Measurements from ENCODE around the gene NOS3. TPM values are rescaled to one million over a fixed set of nuclear protein-coding genes. Genes with fewer than 3 reads are reported as not detected.

NOS3 gene
- total and polyA plus RNA-seq, 2 donors (not counting 3 experiments of a cell fraction or from before 2014, with no cell fraction given): 82.8 to 95.1 TPM

- POLR2A ChIA-PET: no interaction called here
- Histone ChIP-seq H3K9ac (replicated peaks; ENCODE audit: extremely low read depth, insufficient read depth, low read length) (no peak overlapping the region), H3K27me3 (ENCODE audit: control insufficient read depth in 2 of 2, insufficient read depth in 2 of 2, low read length in 2 of 2) (peaks cover 6 to 12% of the 10 kb centered on the region in 2 experiments), H4K20me1 (replicated peaks; ENCODE audit: control insufficient read depth, extremely low read depth, insufficient read depth, low read length) (no peaks in the 10 kb centered on the region), H2AFZ (ENCODE audit: low read depth, low read length) (no peak overlapping the region), H3K9me1 (replicated peaks; ENCODE audit: control insufficient read depth, extremely low read depth, insufficient read depth, low read length) (no peaks in the 10 kb centered on the region), H3K36me3 (ENCODE audit: control insufficient read depth in 2 of 2, extremely low read depth in 1 of 2, insufficient read depth in 2 of 2, low read length in 2 of 2) (no peaks in the 10 kb centered on the region), H3K27ac (ENCODE audit: insufficient read depth, low read depth, low read length) (no peak overlapping the region), H3K79me2 (ENCODE audit: control insufficient read depth, insufficient read depth, low read length) (no peaks in the 10 kb centered on the region), H3K4me2 (ENCODE audit: insufficient read depth, low read length) (no peak overlapping the region), H3K4me1 (ENCODE audit: control insufficient read depth, extremely low read depth, insufficient read depth, low read length) (no peaks in the 10 kb centered on the region), H3K4me3 (replicated peaks in 1 of 3; ENCODE audit: insufficient read depth in 1 of 3, low read depth in 1 of 3, low read length in 3 of 3) (no peak overlapping the region), H3K9me3 (replicated peaks; ENCODE audit: control insufficient read depth, insufficient read depth, low read length) (no peaks in the 10 kb centered on the region)
- BruUV-seq (replicated peaks): no TSS peak
- FAIRE-seq: no peak
- intact Hi-C loops (cut with micrococcal nuclease) (no loop called here), dilution Hi-C loops (cut with MboI; ENCODE audit: extremely low pct_ligation_motif_present, low sequenced_read_pairs) (no loop called here)
- TF ChIP-seq EZH2 (IDR thresholded peaks at IDR 0.05; ENCODE audit: borderline replicate concordance, low read depth, low read length, severe bottlenecking) (no peak), MYC (IDR thresholded peaks at IDR 0.05; ENCODE audit: low read depth, low read length) (no peak), GATA2 (IDR thresholded peaks at IDR 0.05; ENCODE audit: insufficient read depth, insufficient read length, low read depth, low read length) (no peak), POLR2A (IDR thresholded peaks at IDR 0.05; ENCODE audit: low read depth, low read length) (no peak), JUN (IDR thresholded peaks at IDR 0.05; ENCODE audit: borderline replicate concordance, insufficient read depth, insufficient read length, low read depth) (no peak), FOS (IDR thresholded peaks at IDR 0.05; ENCODE audit: borderline replicate concordance, insufficient read depth, low read length) (no peak), POLR2AphosphoS5 (IDR thresholded peaks at IDR 0.05; ENCODE audit: insufficient read depth, low read depth, low read length) (no peak), MAX (IDR thresholded peaks at IDR 0.05; ENCODE audit: insufficient read depth, insufficient read length) (no peak), CTCF (IDR thresholded peaks at IDR 0.05; ENCODE audit: extremely low read depth in 1 of 2, insufficient read depth in 1 of 2, low read depth in 1 of 2, low read length in 2 of 2) (no peak)
- DNase-seq (ENCODE audit: low read depth, low spot score): no peak
- CTCF ChIA-PET: interaction anchor here (2.1 kb wide), 1 partner anchor 32 kb away, joined by 5 read pairs; no protein-coding TSS in a partner anchor
These were observed 38.3 kb upstream of the NOS3 start for GRCh38 chr7:150952331-150953050.
